NCI-H446 (cell line): ENCODE measurements around the gene LHX6.

ENCODE experiments used
- DNase-seq, 2 experiments: peaks; one replicate each; lab custom pipeline; 2025; lab: John Stamatoyannopoulos, UW

LHX6 gene

DNA sequence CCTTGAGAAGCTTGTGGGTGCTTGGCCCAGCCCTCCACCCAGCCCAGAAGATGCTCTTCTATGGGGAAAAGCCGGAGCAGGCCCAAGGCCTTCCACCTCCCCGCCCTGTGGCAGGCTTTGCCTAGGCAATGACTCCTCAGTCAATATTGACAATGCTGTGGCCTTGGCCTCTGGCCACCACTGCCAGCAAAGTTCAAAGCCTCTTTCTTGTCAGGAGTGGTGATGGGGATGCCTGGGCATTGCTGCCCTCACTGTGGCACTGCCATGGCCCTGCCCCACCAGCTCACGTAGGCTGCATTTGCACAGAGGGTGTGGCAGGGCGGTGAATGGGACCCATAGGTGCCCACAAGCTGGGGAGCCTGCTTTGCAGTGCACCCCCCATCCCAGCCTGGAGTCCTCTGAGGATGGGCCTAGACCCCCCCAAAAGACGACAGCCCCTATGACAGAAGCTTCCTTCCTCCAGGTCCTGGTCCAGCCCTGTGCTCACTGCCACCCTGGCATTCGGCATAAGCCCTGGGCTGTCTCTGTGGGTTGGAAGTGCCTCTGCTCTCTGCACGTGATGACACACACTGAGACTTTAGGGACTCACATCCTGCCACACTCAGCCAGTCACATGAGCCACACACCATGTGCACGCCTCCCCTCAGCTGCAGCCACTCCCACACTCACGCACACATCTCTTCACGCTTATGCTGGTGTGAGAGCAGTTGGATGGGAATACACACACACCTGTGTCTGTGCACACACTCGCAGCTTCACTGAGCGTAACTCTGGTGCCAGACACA lies 38.0 kb downstream of the LHX6 start:
- DNase-seq, result no peak

DNA sequence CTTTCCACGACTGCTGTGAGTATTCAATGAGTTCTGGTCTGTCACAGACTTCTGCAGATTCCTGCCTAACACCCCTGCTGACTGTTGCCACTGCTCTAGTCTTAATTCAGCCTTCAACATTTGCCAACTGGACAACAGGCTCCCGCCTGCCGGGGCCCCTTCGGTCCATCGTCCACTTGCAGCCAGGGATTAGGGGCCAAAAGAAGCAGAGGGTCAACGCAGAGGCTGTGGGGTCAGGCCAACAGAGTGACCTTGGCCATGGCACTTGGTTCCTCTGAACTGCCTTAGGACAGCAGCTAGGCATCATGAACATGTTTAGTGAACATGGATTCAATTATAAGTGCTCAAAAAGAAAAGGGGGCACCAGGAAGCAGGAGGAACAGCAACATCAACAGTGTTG lies 40.4 kb downstream of the LHX6 start:
- no peak for DNase-seq

DNA sequence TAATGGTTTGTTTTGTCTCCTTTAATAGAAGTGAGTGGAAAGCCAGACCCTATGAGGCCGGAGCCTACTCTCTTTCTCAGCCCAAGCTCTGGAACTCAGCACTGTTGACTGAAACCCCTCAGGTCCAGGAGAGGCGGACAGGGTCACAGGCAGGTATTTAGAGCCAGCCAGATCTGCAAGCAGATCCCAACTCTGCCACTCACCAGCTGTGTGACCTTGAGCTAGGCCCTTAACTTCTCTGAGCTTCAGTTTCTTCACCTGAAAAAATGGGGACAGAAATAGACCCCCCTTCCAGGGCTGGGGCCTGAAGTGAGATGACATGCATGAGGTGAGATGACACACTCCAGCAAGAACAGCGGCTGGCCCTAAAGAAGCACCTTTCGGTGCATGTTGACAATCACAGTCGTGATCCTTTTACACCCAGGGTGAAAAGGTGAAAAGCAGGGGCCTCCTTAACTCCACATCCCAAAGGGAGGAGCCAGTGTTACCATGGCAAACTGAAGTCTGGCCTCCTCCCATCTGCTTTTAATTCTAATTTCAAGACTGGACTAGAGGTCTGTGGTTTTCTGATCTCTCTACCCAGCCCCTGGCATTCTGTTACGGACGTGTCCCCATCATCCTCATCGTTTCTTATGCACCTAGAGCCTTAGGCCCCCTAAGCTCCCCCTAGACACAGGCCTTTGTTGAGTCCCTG lies 41.8 kb downstream of the LHX6 start:
- DNase-seq, result no peak

DNA sequence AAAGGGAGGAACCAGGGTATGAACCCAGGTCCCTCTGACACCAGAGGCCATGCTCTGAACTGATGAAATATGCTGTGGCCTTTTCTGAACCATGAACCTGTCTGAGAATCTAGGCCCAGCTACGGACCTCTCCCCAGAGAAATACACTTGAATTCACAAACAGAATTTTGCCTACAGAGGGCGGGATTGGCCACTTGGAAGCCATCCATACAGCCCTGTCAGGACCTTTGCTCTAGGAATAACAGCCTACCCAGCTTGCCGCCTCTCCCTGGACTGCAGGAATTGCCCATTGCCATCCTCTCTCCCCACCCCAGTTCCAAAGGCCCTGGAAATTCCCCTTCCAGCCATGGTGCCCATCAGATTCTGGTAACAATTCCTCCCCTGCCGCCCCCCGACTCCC lies 42.5 kb downstream of the LHX6 start:
- no peak for DNase-seq

DNA sequence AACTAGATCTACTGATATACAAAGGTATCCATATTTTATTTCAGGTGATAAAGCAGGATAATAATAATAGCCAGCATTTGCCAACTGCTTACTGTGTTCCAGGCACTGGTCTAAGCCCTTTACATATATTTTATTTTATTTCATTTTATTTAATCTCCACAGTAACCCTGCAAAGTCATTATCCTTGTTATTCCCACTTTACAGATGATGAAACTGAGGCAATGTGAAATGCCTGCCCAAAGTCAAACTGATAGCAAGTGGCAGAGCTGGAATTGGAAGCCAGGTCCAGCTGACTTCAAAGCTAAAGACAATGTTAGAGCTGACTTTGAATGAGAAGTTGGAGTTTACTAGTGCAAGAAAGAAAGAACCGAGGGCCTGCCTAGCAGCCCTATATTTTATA lies 44.2 kb downstream of the LHX6 start:
- no peak for DNase-seq

DNA sequence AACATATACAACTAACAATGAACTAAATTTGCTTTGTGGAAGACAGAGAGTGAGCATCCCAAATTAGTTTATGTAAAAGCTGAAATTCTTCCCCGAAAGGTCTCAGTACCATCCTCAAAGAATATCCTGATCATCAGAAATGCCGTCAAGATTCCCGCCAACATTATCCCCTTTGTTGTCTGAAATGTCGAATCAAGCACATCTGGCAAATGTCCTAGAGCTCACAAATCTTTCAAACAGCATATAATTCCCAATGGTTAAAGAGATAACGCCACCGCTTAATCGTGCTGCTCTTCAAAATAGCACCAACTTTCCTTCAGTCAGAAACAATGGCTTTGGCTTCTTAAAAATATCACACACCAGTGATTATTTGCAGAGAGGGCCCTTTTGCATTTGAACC lies 45.3 kb downstream of the LHX6 start:
- DNase-seq, result no peak

DNA sequence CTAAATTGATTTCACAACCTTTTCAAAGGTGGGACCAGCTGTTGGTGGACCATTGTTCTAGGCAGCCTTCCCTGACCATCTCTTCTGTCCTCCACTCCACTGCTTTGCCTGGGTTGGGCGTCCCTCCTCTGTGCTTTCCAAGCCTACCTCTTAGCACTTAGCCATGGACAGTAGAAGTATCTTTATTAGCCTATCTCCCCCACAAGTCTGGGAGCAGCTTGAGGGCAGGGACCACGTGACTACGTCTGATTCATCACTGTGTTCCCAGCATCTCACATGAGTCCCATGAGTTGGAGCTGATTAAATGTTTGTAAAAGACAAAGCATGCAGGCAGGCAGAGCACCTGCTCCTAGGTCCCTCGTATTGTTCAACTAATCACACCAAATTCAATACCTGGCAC lies 48.1 kb downstream of the LHX6 start:
- DNase-seq, result no peak

DNA sequence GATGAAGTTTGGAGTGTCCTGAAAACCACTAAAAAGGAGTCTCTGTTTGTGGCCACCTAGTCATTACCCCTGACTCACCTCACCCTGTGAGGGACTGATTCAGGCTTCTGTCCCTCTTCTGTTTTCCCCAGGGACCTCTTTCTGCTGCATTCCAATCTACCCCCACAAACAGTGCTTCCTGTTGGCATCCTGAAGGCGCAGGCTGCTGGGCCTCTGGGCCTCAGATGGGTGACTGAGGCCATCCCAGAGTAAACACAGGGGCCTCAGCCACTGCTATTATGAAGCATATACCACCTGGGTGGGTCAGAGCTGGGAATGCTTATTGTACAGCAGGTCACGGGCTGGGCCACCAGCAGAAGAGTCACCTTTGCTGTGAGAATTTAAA lies 49.1 kb downstream of the LHX6 start:
- no peak for DNase-seq

DNA sequence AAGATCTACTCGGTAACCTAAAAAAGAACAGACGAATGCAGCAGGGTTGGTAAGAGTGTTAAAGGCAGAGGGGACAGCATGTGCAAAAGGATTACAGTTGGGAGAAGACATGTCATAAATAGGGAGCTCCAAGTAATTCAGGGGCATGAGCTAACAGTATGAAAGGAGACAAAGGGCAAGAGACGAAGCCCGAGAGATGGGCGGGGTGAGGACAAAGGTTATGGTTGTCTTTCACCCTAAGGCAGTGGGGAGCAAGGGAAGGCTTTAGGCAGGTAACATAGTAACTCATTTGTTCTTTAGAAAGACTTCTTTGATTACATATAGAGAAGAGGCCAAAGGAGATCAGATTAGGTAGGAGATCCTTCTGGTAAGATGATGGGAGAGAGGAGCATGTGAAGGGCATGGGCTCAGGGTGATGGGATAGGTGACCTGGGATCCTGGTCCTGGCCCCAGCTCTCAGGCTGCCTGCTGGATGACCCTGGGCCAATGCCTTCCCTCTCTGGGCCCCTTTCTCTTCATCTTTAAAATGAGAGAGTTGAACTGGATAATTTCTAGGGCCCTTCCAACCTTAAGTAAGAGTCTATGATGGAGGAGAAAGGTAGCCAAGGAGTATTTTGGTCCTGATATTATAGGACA lies 49.6 kb downstream of the LHX6 start:
- DNase-seq, result no peak

DNA sequence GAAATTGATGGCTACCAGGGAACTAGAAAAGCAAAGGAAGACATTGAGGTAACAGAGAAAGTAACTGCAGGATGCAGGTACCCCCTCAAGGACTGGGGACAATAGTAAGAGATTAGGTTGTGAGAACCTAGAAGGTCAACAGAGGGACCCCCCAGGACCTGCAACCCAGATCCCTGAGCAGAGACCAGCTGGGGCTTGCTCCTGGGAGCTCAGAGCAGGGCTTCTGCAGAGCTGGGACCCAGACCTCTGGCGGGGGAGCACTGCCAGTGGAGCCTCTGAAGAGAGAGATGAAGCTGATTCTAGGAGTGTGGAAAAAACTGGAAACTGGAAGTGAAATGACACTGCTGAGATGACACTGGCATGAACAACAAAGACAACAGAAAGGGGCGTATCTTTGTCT lies 51.8 kb downstream of the LHX6 start:
- no peak for DNase-seq

DNA sequence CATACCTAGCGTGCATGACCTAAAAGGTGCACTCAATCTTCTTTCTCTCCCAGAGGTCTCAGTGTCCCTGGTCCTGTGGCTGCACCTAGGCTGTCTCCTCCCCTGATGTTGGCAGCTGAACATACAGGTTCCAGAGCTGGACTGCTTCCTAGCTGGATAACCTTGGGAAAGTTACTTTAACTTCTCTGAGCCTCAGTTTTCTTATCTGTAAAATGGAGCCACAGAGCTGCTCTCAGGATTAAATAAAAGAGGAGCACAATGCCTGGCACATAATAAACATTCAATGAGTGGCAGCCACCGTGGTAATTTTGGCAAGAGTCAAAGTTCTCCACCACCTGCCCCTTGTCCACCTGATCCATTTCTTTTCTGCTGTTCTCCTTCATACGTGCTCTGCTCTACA lies 55.1 kb downstream of the LHX6 start:
- DNase-seq, result no peak

DNA sequence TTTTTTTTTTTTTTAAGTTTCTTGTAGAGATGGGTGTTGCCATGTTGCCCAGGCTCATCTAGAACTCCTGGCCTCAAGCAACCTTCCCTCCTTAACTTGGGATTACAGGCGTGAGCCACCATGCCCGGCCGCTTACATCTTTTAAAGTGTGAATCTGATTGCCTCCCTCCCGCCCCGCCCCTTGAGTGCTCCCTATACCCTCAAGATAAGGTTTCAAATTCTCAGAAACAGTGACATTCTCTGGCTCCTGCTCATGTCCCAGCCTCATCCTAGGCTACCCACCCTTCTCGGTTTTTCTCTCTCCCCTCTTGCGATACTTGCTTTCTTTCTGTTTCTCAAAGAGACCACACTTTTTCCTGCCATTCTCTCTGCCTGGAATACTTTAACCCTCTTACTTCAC lies 56.6 kb downstream of the LHX6 start:
- no peak for DNase-seq

DNA sequence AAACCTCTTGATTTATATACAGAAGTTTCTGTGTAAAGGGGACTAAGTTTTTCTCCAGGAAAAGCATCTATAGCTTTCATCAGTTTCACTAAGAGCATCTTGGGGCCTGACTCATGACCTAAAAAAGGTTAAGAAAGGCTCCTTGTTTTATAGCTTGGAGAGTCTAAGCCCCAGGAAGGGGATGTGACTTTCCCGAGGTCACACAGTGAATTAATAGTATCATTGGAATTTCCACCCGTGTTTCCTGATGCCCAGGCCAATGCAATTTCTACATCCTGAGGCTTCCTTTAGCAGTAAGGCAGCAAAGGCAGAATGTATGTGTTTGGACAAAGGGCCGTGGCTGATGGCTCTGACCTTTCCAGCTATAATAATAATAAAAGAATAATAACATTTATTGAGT lies 60.4 kb downstream of the LHX6 start:
- no peak for DNase-seq

DNA sequence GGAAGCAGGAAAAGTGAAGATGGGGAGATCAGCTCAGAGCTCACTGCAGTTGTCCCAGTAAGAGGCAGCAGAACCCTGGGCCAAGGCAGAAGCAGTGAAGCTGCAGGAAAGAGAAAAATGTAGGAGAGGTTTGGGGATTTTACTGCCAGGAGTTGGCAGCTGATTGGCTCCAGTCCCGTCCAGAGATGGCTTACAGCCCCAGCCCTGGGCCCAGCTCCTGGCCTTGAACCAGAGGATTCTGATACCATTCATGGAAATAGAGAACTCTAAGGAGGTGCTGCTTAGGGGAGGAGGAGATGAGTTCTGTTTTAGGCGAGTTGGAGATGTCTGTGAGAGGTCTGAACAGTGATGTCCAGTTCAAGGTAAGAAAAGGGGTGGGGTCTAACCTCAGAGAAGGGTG lies 64.5 kb downstream of the LHX6 start:
- no peak for DNase-seq

DNA sequence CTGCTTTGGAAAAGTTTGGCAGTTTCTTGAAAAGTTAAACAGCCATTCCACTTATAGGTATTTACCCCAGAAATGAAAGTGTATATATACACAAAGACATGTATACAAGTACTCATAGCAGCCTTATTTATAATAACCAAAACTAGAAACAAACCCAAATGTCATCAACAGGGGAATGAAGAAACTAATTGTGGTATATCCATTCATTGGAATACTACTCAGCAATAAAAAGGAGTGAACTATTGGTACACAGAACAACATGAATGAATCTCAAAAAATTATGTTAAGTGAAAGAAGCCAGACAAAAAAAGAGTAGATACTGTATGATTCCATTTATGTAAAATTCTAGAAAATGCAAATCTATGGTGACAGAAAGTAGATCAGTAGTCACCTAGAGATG lies 66.3 kb downstream of the LHX6 start:
- no peak for DNase-seq

DNA sequence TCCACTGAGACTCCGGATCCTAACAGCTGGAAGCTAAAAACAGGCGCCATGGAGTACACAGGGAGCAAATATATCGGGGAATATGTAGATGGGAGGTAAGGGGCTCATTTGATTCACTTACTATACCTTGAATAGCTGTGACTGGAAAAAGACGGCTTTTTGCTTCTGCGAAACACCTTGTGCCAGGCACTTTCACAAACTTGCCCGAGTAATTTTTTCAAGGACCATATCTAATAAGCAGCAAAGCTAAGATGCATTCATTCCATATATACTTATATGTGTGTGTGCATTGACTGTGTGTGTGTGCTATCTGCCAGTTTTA lies 68.9 kb downstream of the LHX6 start:
- DNase-seq, result no peak

DNA sequence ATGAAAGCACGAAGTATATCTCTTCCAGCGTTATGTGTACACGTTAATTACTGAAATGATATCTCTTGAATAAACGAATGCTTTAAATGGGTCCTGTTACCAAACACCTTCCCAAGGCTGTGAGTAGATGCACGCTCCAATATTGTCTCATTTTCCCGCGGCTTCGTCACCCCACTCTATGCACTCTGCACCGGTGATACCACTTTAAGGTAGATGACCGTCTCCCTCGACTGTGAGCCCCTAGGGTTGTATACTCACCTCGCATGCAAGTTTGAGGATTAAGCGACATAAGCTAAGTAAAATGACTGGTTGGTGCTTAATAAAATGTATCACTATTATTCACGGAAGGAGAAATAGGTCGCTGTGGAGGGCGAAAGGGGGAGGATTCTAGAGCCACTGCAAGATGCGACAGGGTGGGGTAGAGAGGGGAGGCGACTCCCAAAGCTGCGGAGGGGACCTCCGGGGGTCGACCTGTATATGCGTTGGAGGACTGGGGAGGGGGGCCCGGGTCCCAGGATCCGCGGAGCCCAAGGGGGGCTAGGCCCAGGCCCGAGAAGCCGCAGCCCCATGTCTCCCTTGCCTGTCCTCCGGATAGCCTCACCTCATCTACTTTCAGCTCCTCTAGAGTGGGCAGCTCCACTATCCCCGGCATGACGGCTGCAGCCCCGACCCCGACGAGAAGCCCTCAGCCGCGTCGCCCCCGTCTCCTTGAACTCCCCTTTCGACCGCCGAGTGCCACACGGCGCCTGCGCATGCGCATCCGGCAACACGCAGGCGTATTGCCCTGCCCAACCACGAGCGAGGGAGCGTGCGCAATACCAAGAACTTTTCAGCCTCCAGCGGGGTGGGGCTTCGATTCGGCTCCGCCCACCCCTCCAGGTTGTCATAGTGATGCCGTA lies 69.5 kb downstream of the LHX6 start, which contains the start of the genes MORN5 and NDUFA8:
MORN5 (plus strand) TSS at position 883 of the 899 bp plus-strand sequence. CDS start 65 bp downstream, outside the sequence.
NDUFA8 (minus strand) TSS at position 754 of the 899 bp plus-strand sequence; CDS start at position 652, 102 bp downstream.
- peak; percentile 90 to 94 for DNase-seq

DNA sequence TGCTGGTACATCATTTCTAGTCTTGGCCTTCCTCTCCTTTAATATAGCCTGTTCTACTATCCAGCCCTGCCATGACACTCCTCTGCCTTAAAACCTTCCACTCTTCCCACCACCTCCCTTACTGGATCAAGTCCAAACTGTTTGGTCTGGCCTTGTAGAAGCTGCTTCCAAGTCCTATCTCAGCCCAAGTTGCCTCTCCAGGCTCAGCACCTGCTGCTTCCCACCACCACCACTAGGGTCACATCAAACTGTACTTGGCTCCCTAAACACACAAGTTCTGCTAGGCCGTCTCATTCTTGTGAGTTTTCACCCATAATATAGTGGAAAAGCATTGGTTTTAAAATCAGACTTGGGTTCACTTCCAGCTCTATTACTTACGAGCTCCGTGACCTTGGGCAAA lies 70.6 kb downstream of the LHX6 start:
- peak; percentile 16 to 27 for DNase-seq

DNA sequence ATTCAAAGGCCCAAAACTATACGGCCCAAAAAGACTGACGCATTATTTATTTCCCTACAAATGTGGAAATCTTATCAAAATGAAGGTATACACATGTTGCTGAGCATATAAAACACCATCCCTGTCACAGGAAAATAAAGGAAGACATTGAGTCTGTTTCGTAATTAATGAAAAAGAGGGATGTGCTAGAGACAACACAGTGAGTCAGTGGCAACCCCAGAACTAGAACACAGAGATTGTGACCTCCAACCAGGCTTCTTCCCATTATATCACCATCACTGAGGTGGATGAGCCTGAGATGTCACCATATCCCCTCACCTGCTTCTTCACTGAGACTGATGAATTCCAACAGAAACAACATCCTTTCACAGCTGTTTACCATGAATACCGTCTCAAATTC lies 73.0 kb downstream of the LHX6 start:
- no peak for DNase-seq
